ENCODE measurements around the gene ADAP1. TPM values are rescaled to one million over a fixed set of nuclear protein-coding genes. Genes with fewer than 3 reads are reported as not detected.

Gene ADAP1
- total RNA-seq, 3 donors from 2014 or later: 7.5 to 15.5 (median 14.0) TPM

DNA sequence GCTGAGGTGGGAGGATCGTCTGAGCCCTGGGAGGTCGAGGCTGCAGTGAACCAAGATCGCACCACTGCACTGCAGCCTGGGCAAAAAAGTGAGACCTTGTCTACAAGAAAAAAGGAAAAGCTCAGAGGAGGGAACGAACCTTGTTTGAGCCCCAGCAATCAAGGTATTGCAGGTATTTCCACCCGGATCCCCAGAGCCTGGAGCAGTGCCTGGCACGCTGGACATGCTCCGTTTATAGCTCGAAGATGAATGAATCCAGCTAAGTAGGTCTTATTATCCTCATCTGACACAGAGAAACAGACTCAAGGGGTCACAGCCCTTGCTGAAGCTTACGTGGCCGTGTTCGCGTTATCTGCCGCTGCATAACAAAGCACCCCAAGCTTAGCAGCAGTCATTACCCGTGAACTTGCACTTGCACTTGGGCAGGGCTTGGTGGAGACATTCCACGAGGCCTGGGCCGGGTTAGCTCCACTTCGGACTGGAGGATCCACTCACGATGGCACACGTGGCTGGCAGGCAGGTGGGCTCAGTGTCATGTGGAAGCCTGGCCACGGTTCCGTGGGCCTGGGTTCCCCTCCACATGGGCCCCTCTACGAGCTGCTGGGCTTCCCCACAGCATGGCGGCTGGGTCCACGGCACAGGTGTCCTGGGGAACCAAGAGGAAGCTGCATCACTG, 24.1 kb upstream of the ADAP1 start:
- Histone ChIP-seq H3K27ac (no peak overlapping the region), H3K36me3 (no peaks in the 10 kb centered on the region), H3K4me3 (no peak overlapping the region), H3K27me3 (peaks cover 0 to 9% of the 10 kb centered on the region in 2 donors), H3K9me3 (no peaks in the 10 kb centered on the region), H3K4me1 (peaks cover 0 to 4% of the 10 kb centered on the region in 2 donors)
- intact Hi-C loops (cut with DNase I; ENCODE audit: low total_unique reads): no loop called here
- no peak for DNase-seq (ENCODE audit: low spot score in 2 of 2)
- TF ChIP-seq POLR2A (IDR thresholded peaks at IDR 0.05) (no peak), POLR2AphosphoS5 (IDR thresholded peaks at IDR 0.05) (no peak)
- TF ChIP-seq, protein P1, sequence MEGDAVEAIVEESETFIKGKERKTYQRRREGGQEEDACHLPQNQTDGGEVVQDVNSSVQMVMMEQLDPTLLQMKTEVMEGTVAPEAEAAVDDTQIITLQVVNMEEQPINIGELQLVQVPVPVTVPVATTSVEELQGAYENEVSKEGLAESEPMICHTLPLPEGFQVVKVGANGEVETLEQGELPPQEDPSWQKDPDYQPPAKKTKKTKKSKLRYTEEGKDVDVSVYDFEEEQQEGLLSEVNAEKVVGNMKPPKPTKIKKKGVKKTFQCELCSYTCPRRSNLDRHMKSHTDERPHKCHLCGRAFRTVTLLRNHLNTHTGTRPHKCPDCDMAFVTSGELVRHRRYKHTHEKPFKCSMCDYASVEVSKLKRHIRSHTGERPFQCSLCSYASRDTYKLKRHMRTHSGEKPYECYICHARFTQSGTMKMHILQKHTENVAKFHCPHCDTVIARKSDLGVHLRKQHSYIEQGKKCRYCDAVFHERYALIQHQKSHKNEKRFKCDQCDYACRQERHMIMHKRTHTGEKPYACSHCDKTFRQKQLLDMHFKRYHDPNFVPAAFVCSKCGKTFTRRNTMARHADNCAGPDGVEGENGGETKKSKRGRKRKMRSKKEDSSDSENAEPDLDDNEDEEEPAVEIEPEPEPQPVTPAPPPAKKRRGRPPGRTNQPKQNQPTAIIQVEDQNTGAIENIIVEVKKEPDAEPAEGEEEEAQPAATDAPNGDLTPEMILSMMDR (IDR thresholded peaks at IDR 0.05): no peak

DNA sequence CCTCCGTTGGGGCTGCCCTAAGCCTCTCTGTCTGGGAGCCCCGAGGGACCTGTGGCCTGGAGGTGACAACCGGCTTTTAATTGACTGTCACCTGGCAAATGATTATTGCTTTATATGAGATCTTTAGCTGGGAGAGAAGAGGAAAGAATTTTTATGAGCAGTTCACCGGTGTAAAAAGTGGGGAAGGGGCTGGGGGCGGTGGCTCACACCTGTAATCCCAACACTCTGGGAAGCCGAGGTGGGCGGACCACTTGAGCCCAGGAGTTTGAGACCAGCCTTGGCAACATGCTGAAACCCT, 23.5 kb upstream of the ADAP1 start:
- intact Hi-C loops (cut with DNase I; ENCODE audit: low total_unique reads): no loop called here
- no peaks in the 10 kb centered on the region for H3K9me3 ChIP-seq
- peak overlapping the region in 1 of 2 donors; percentile 69 for H3K27ac ChIP-seq
- H3K27me3 ChIP-seq: peaks cover 0 to 4% of the 10 kb centered on the region in 2 donors
- no peak for DNase-seq (ENCODE audit: low spot score in 2 of 2)
- peaks cover 0 to 10% of the 10 kb centered on the region in 2 donors for H3K4me1 ChIP-seq
- no peak overlapping the region for H3K4me3 ChIP-seq
- TF ChIP-seq POLR2A (IDR thresholded peaks at IDR 0.05) (no peak), POLR2AphosphoS5 (IDR thresholded peaks at IDR 0.05) (no peak)
- TF ChIP-seq, protein P1 (IDR thresholded peaks at IDR 0.05): no peak
- H3K36me3 ChIP-seq: no peaks in the 10 kb centered on the region

DNA sequence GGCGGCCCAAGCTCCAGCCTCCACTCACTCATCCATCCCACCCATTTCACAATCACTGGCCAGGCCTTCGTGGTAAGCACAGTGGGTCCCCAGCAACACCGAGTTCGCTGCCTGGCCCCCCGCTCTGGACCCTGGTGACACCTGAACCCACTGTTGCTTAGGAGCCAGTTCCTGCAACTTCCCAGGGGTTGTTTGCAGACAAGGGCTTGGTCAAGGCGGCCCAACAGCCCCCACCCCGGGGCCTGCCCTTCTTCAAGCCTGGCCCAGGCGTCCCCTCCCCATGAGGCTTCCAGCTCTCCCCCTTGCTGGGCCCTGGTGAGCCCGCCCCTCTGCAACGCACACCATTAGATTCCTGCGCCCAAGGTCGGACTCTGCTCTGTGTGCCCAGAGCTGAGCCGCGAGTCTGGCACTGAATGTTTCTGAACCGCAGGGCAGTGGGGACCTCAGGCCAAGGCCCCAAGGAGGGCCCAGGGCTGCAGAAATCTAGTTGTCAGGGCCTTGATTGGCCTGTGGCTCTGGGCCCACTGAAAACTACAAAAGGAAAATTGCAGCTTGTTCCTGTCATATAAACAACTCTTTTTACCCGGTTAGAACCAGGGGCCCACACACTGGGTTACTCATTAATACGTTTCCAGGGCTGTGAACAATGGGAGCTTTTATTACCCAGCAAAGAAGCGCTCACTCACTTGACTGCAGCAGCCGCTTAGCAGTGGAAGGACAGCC, 23.0 kb upstream of the ADAP1 start:
- Histone ChIP-seq H3K27ac (peak overlapping the region; percentile 65 to 69), H3K4me1 (peaks cover 0 to 10% of the 10 kb centered on the region in 2 donors), H3K4me3 (no peak overlapping the region), H3K36me3 (no peaks in the 10 kb centered on the region), H3K27me3 (no peaks in the 10 kb centered on the region), H3K9me3 (no peaks in the 10 kb centered on the region)
- peak in 1 of 2 donors; percentile 40 for DNase-seq (ENCODE audit: low spot score in 2 of 2)
- intact Hi-C loops (cut with DNase I; ENCODE audit: low total_unique reads): no loop called here
- TF ChIP-seq, protein P1 (IDR thresholded peaks at IDR 0.05): no peak
- TF ChIP-seq POLR2A (IDR thresholded peaks at IDR 0.05) (no peak), POLR2AphosphoS5 (IDR thresholded peaks at IDR 0.05) (no peak)

DNA sequence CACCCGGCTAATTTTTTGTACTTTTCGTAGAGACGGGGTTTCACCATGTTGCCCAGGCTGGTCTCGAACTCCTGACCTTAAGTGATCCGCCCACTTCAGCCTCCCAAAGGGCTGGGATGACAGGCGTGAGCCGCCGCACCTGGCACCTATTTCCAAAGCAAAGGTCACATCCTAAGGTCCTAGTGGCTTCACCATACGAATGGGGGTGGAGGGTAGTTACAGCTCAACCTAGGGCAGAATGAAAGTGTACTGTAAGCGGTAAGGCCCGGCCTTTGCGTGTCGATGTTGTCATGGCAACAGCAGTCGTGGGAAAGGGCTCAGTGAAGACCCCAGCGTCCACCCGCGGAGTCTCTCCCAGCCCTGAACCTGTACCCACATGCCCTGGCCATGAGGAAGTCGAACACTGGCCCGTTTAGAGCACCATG, 22.4 kb upstream of the ADAP1 start:
- intact Hi-C loops (cut with DNase I; ENCODE audit: low total_unique reads): no loop called here
- DNase-seq (ENCODE audit: low spot score in 2 of 2): no peak
- Histone ChIP-seq H3K4me1 (peaks cover 0 to 10% of the 10 kb centered on the region in 2 donors), H3K4me3 (no peak overlapping the region), H3K27ac (peak overlapping the region; percentile 65 to 69), H3K36me3 (no peaks in the 10 kb centered on the region), H3K9me3 (no peaks in the 10 kb centered on the region), H3K27me3 (no peaks in the 10 kb centered on the region)
- TF ChIP-seq POLR2AphosphoS5 (IDR thresholded peaks at IDR 0.05) (no peak), POLR2A (IDR thresholded peaks at IDR 0.05) (no peak)
- TF ChIP-seq, protein P1 (IDR thresholded peaks at IDR 0.05): no peak
